22Rv1 (cell line): ENCODE measurements around the gene MVK.

Experiments
- CTCF ChIP-seq: fragments of 450-650 bp; IDR thresholded peaks from 2 replicates; pipeline ENCODE4 v1.5.1; 2017; ENCODE audit warnings: mild to moderate bottlenecking
- ZFX ChIP-seq: fragments of 450-650 bp; IDR thresholded peaks from 2 replicates; pipeline ENCODE4 v1.6.1; 2017; ENCODE audit warnings: antibody characterized with exemption, borderline replicate concordance

GRCh38 chr12:109589691-109590245 lies 16.2 kb downstream of the MVK start:
- no peak for TF ChIP-seq CTCF
- no peak for TF ChIP-seq ZFX
